GM12878 (cell line): Measurements from ENCODE around the gene ZMYND15. TPM values are rescaled to one million over a fixed set of nuclear protein-coding genes. Genes with fewer than 3 reads are reported as not detected.

ENCODE experiments used
- ATAC-seq: fragments of 200-7000 bp; cut with Tn5 transposase; 3 replicates; pipeline ENCODE4 v1.9.1; 2020; ENCODE audit warnings: mild to moderate bottlenecking, moderate library complexity
- BruUV-seq: library from RNA; stranded (reverse); fragments of 400-500 nt; replicated peaks from 2 replicates; lab custom pipeline; 2021; lab: Mats Ljungman, UMichigan
- CTCF ChIA-PET: fragments of 300-600 bp; sonication (Branson Sonifier 250); formaldehyde crosslinking; extraction: SDS; loops from one replicate; lab custom pipeline; 2021; ENCODE audit warnings: inconsistent platforms; lab: Yijun Ruan, JAX
- POLR2A ChIA-PET: fragments of 350-600 bp; formaldehyde crosslinking; extraction: SDS; loops from one replicate; lab custom pipeline; 2021; ENCODE audit warnings: inconsistent platforms; lab: Charles Lee
- RAD21 ChIA-PET: fragments of 300-600 bp; sonication (Branson Sonifier 250); formaldehyde crosslinking; loops from one replicate; lab custom pipeline; 2023; ENCODE audit warnings: antibody characterized with exemption; ENCODE audit not compliant: unreplicated experiment; lab: Charles Lee
- SMC1A ChIA-PET: fragments of 300-600 bp; sonication (Branson Sonifier 250); formaldehyde crosslinking; loops from one replicate; lab custom pipeline; 2023; ENCODE audit not compliant: unreplicated experiment, uncharacterized antibody; lab: Charles Lee
- DNase-seq: peaks from one replicate; pipeline ENCODE4 v3.0.0-alpha.2; 2011; ENCODE audit warnings: low read depth, low spot score
- FAIRE-seq: peaks from 3 replicates; lab custom pipeline; 2011; peaks lifted over from hg19 to GRCh38; lab: Jason Lieb, UNC
- H2AFZ ChIP-seq: 2 replicates; pipeline ENCODE4 v1.6.0; 2011; ENCODE audit warnings: low read depth, low read length, control low read depth; ENCODE audit not compliant: control insufficient read depth
- H3K27ac ChIP-seq: 2 replicates; pipeline ENCODE4 v1.5.1; 2011; ENCODE audit warnings: control low read depth; ENCODE audit not compliant: control insufficient read depth, insufficient read depth
- H3K27me3 ChIP-seq, 2 experiments: replicated peaks in 1 of 2; 2 replicates each; pipeline versions ENCODE4 v1.6.0 to v1.6.1; 2011; ENCODE audit warnings: low read length in 1 of 2; ENCODE audit not compliant: control insufficient read depth in 2 of 2, insufficient read depth in 2 of 2
- H3K36me3 ChIP-seq, 2 experiments: 2 replicates each; pipeline ENCODE4 v1.5.1; 2011; ENCODE audit warnings: low read length in 1 of 2; ENCODE audit not compliant: control insufficient read depth in 2 of 2, insufficient read depth in 2 of 2
- H3K4me1 ChIP-seq: 2 replicates; pipeline ENCODE4 v1.6.1; 2011; ENCODE audit warnings: mild to moderate bottlenecking, low read length, moderate library complexity, mixed read lengths; ENCODE audit not compliant: control insufficient read depth, insufficient read depth
- H3K4me2 ChIP-seq: 2 replicates; pipeline ENCODE4 v1.6.0; 2011; ENCODE audit warnings: control low read depth; ENCODE audit not compliant: control insufficient read depth, insufficient read depth
- H3K4me3 ChIP-seq: fragments of 200-600 bp; sonication (generic); 2 replicates; pipeline ENCODE4 v1.5.1; 2016
- H3K79me2 ChIP-seq: 2 replicates; pipeline ENCODE4 v1.6.0; 2011; ENCODE audit warnings: low read length; ENCODE audit not compliant: control insufficient read depth, insufficient read depth
- H3K9ac ChIP-seq: 2 replicates; pipeline ENCODE4 v1.8.0; 2011; ENCODE audit warnings: low read length, control low read depth, mixed read lengths; ENCODE audit not compliant: control insufficient read depth, insufficient read depth
- H3K9me3 ChIP-seq: replicated peaks from 3 replicates; pipeline ENCODE4 v1.5.1; 2011; ENCODE audit warnings: mild to moderate bottlenecking, low read length; ENCODE audit not compliant: control insufficient read depth, insufficient read depth
- H4K20me1 ChIP-seq: 2 replicates; pipeline ENCODE4 v1.6.0; 2011; ENCODE audit not compliant: control insufficient read depth, insufficient read depth
- BMI1 ChIP-seq: fragments of 450-650 bp; IDR thresholded peaks from 2 replicates; pipeline ENCODE4 v1.6.1; 2016; ENCODE audit warnings: mild to moderate bottlenecking, moderate library complexity, borderline replicate concordance
- CEBPB ChIP-seq, 2 experiments: fragments of 150-350 bp in 1 of 2; IDR thresholded peaks; 2 replicates each; pipeline ENCODE4 v1.6.1; 2012 to 2014; ENCODE audit warnings: low read depth in 2 of 2, low read length in 2 of 2, borderline replicate concordance in 1 of 2, inconsistent platforms in 1 of 2
- E2F4 ChIP-seq: IDR thresholded peaks from 2 replicates; pipeline ENCODE4 v1.6.1; 2012; ENCODE audit warnings: low read depth, low read length, improper control_type of control experiment
- E2F8 ChIP-seq: fragments of 450-650 bp; IDR thresholded peaks from 2 replicates; pipeline ENCODE4 v1.6.1; 2018; ENCODE audit warnings: mild to moderate bottlenecking, low read depth, moderate library complexity; ENCODE audit not compliant: partially characterized antibody
- EED ChIP-seq: sonication (generic); IDR thresholded peaks from 2 replicates; pipeline ENCODE4 v1.6.1; 2016; ENCODE audit warnings: antibody characterized with exemption, low read depth
- ELK1 ChIP-seq: IDR thresholded peaks from 2 replicates; pipeline ENCODE4 v1.6.1; 2012; ENCODE audit warnings: low read depth, low read length, improper control_type of control experiment
- HSF1 ChIP-seq: fragments of 150-350 bp; IDR thresholded peaks from 2 replicates; pipeline ENCODE4 v1.6.1; 2014; ENCODE audit warnings: mild to moderate bottlenecking, low read depth, low read length
- MAX ChIP-seq: IDR thresholded peaks from 2 replicates; pipeline ENCODE4 v1.6.1; 2012; ENCODE audit warnings: low read depth, low read length, improper control_type of control experiment
- PAX8 ChIP-seq: fragments of 450-650 bp; IDR thresholded peaks from 2 replicates; pipeline ENCODE4 v1.6.1; 2017; ENCODE audit warnings: mild to moderate bottlenecking, moderate library complexity
- PML ChIP-seq: IDR thresholded peaks from 2 replicates; pipeline ENCODE4 v1.6.1; 2012; ENCODE audit warnings: low read length, inconsistent platforms
- SUPT20H ChIP-seq: IDR thresholded peaks from 2 replicates; pipeline ENCODE4 v1.6.1; 2011; ENCODE audit warnings: low read depth, mild to moderate bottlenecking, low read length, moderate library complexity, borderline replicate concordance; ENCODE audit not compliant: control insufficient read depth
- ZBTB40 ChIP-seq: fragments of 450-650 bp; IDR thresholded peaks from 2 replicates; pipeline ENCODE4 v1.6.1; 2016; ENCODE audit warnings: mild to moderate bottlenecking, moderate library complexity, borderline replicate concordance
- ZNF274 ChIP-seq: IDR thresholded peaks from one replicate; pipeline ENCODE4 v1.8.0; 2011; ENCODE audit not compliant: insufficient read length, insufficient read depth
- ZSCAN29 ChIP-seq: fragments of 450-650 bp; IDR thresholded peaks from 2 replicates; pipeline ENCODE4 v1.6.1; 2017; ENCODE audit warnings: mild to moderate bottlenecking, moderate library complexity
- WGBS: methylation state at CpG from one replicate; pipeline ENCODE4 v1.1.6; 2016; ENCODE audit warnings: low lambda C conversion rate; ENCODE audit not compliant: insufficient replicate concordance, insufficient coverage; ENCODE audit errors: missing lambda C conversion rate; 5-methylcytosine and 5-hydroxymethylcytosine counted together
- in situ Hi-C: fragments of 300-500 bp; cut with MboI; formaldehyde crosslinking; loops from 9 replicates; pipeline ENCODE4 v1.14.3; 2018; ENCODE audit warnings: mixed read lengths
- intact Hi-C: fragments of 100-400 bp; cut with micrococcal nuclease; formaldehyde crosslinking; loops from one replicate; pipeline ENCODE4 v1.14.2; 2022; ENCODE audit not compliant: unreplicated experiment
- polyA plus RNA-seq, 11 experiments: library from polyadenylated mRNA; depleted of rRNA in 4 of 11; unstranded in 6 of 11; stranded (reverse) in 5 of 11; fragments of >200 nt; fragmentation: Nextera tagmentation in 4 of 11; fragmentation: Illumina TruSeq in 1 of 11; extraction: Ambion mirVana in 4 of 11; extraction: Trizol in 1 of 11; gene quantifications; 1 replicate in 1 of 11; 2 replicates in 10 of 11; pipeline versions ENCODE4 v1.2.1 to v1.2.3, GENCODE V29; 2011 to 2016; ENCODE audit warnings: inconsistent platforms in 2 of 11, missing spikeins in 2 of 11, low read depth in 1 of 11
- total RNA-seq, 4 experiments: library from RNA; depleted of rRNA in 3 of 4; stranded (reverse); fragments of >200 nt in 3 of 4; fragmentation: Illumina TruSeq in 1 of 4; extraction: Trizol in 1 of 4; gene quantifications; 2 replicates each; pipeline versions ENCODE4 v1.2.1 to v1.2.3, GENCODE V29; 2013 to 2021

ZMYND15 gene
- total and polyA plus RNA-seq, 10 of the 15 experiments (the other 5 are each of a cell fraction or from before 2014, with no cell fraction given) = 0.03 to 0.17 (median 0.06) TPM; not detected in 4

- ChIA-PET RAD21 (no interaction called here), CTCF (no interaction called here), POLR2A (no interaction called here), SMC1A (no interaction called here)
- FAIRE-seq (no peak), DNase-seq (no peak), ATAC-seq (no peak)
- Histone ChIP-seq H3K79me2 (no peaks in the 10 kb centered on the region), H3K4me2 (peak overlapping the region; percentile 95), H3K4me3 (peak overlapping the region; percentile 72), H2AFZ (peak overlapping the region; percentile 62; the same call in 1 of the 2 replicates), H3K27ac (no peak overlapping the region), H3K9ac (no peak overlapping the region; the same call in 1 of the 2 replicates), H3K36me3 (no peaks in the 10 kb centered on the region), H3K9me3 (no peaks in the 10 kb centered on the region), H4K20me1 (no peaks in the 10 kb centered on the region), H3K27me3 (peaks cover 10 to 15% of the 10 kb centered on the region in 2 experiments), H3K4me1 (peaks cover 3% of the 10 kb centered on the region; the same call in 1 of the 2 replicates)
- in situ Hi-C loops = no loop called here
- intact Hi-C loops = no loop called here
- WGBS = 2% methylated on average over 10 of the region's 13 CpGs
- BruUV-seq = no TSS peak
- TF ChIP-seq PML (no peak), CEBPB (IDR thresholded peaks at IDR 0.05; ENCODE audit: borderline replicate concordance in 1 of 2, low read depth in 2 of 2, low read length in 2 of 2) (no peak), BMI1 (no peak), MAX (no peak), E2F8 (no peak), PAX8 (no peak), ZBTB40 (no peak), E2F4 (no peak), EED (no peak), ELK1 (no peak), ZSCAN29 (no peak), ZNF274 (no peak), HSF1 (no peak), SUPT20H (no peak)
Measured at GRCh38 chr17:4740025-4740351, 355 bp downstream of the ZMYND15 start.
